Measurements from ENCODE around the gene MAN2A1.

The MAN2A1 gene

GRCh38 chr5:109803854-109804253, 114.1 kb downstream of the MAN2A1 start:
- no peak for TF ChIP-seq CTCF (IDR thresholded peaks at IDR 0.05; ENCODE audit: extremely low read depth, insufficient read depth, missing control alignments)
- in situ Hi-C loops (cut with MboI; ENCODE audit: low pct_unique_long_range_greater_than_20kb, low sequenced_read_pairs, unreplicated experiment), result no loop called here
- no peak for DNase-seq (ENCODE audit: low spot score)

GRCh38 chr5:109805472-109805871, 115.7 kb downstream of the MAN2A1 start:
- no peak for DNase-seq (ENCODE audit: low spot score)
- TF ChIP-seq CTCF (IDR thresholded peaks at IDR 0.05; ENCODE audit: extremely low read depth, insufficient read depth, missing control alignments), result no peak
- in situ Hi-C loops (cut with MboI; ENCODE audit: low pct_unique_long_range_greater_than_20kb, low sequenced_read_pairs, unreplicated experiment), result no loop called here

GRCh38 chr5:109805883-109806282, 116.2 kb downstream of the MAN2A1 start:
- no peak for TF ChIP-seq CTCF (IDR thresholded peaks at IDR 0.05; ENCODE audit: extremely low read depth, insufficient read depth, missing control alignments)
- in situ Hi-C loops (cut with MboI; ENCODE audit: low pct_unique_long_range_greater_than_20kb, low sequenced_read_pairs, unreplicated experiment), result no loop called here
- no peak for DNase-seq (ENCODE audit: low spot score)

- no peak for DNase-seq (ENCODE audit: low spot score)
- TF ChIP-seq CTCF (IDR thresholded peaks at IDR 0.05; ENCODE audit: extremely low read depth, insufficient read depth, missing control alignments), result no peak
- in situ Hi-C loops (cut with MboI; ENCODE audit: low pct_unique_long_range_greater_than_20kb, low sequenced_read_pairs, unreplicated experiment), result no loop called here
Measured at GRCh38 chr5:109812698-109813097, 123.0 kb downstream of the MAN2A1 start.

GRCh38 chr5:109816732-109817131, 127.0 kb downstream of the MAN2A1 start:
- DNase-seq (ENCODE audit: low spot score), result no peak
- in situ Hi-C loops (cut with MboI; ENCODE audit: low pct_unique_long_range_greater_than_20kb, low sequenced_read_pairs, unreplicated experiment), result no loop called here
- TF ChIP-seq CTCF (IDR thresholded peaks at IDR 0.05; ENCODE audit: extremely low read depth, insufficient read depth, missing control alignments), result no peak

GRCh38 chr5:109819878-109820277, 130.2 kb downstream of the MAN2A1 start:
- no peak for DNase-seq (ENCODE audit: low spot score)
- no peak for TF ChIP-seq CTCF (IDR thresholded peaks at IDR 0.05; ENCODE audit: extremely low read depth, insufficient read depth, missing control alignments)
- in situ Hi-C loops (cut with MboI; ENCODE audit: low pct_unique_long_range_greater_than_20kb, low sequenced_read_pairs, unreplicated experiment), result no loop called here

GRCh38 chr5:109823597-109823996, 133.9 kb downstream of the MAN2A1 start:
- in situ Hi-C loops (cut with MboI; ENCODE audit: low pct_unique_long_range_greater_than_20kb, low sequenced_read_pairs, unreplicated experiment), result no loop called here
- DNase-seq (ENCODE audit: low spot score), result no peak
- TF ChIP-seq CTCF (IDR thresholded peaks at IDR 0.05; ENCODE audit: extremely low read depth, insufficient read depth, missing control alignments), result no peak
